ENCODE results near the gene NAA16. TPM values are rescaled to one million over a fixed set of nuclear protein-coding genes. Genes with fewer than 3 reads are reported as not detected.

Gene NAA16
- total RNA-seq, 1 donor = 8.3 TPM

- Histone ChIP-seq H3K4me3 (ENCODE audit: insufficient read depth, low read length) (no peak overlapping the region), H3K36me3 (ENCODE audit: insufficient read depth, low read length) (no peaks in the 10 kb centered on the region), H3K9me3 (ENCODE audit: low read depth, low read length) (no peaks in the 10 kb centered on the region), H3K79me2 (ENCODE audit: insufficient read depth, low read length) (no peaks in the 10 kb centered on the region), H3K4me2 (ENCODE audit: insufficient read depth, low read length) (no peak overlapping the region), H3K4me1 (ENCODE audit: insufficient read depth, low read length) (peaks cover 3% of the 10 kb centered on the region), H2AFZ (ENCODE audit: low read length) (no peak overlapping the region), H3K27ac (ENCODE audit: low read depth, low read length) (no peak overlapping the region), H3K27me3 (ENCODE audit: insufficient read depth, low read length) (no peaks in the 10 kb centered on the region), H4K20me1 (ENCODE audit: insufficient read depth, low read length) (no peaks in the 10 kb centered on the region)
- no peak for DNase-seq (ENCODE audit: insufficient read length, low spot score, missing footprints)
- TF ChIP-seq CTCF (IDR thresholded peaks at IDR 0.05; ENCODE audit: extremely low read depth, low read depth, low read length) = no peak
Measured at GRCh38 chr13:41389580-41389979, 78.5 kb downstream of the NAA16 start.

DNA sequence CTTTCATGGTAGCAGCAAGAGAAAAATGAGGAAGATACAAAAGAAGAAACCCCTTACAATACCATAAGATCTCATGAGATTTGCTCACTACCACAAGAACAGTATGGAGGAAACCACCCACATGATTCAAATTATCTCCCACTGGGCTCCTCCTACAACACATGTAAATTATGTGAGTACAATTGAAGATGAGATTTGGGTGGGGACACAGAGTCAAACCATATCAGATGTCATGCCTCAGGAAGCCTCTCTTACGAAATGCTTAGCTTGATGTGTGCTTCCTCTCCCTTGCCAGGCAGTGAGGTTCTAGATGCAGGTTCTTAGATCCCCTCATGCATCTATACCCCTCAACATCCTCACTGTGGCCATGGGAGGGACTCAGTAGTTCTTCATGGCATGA lies 83.1 kb downstream of the NAA16 start:
- Histone ChIP-seq H3K9me3 (ENCODE audit: low read depth, low read length) (no peaks in the 10 kb centered on the region), H3K27me3 (ENCODE audit: insufficient read depth, low read length) (no peaks in the 10 kb centered on the region), H4K20me1 (ENCODE audit: insufficient read depth, low read length) (no peaks in the 10 kb centered on the region), H3K4me2 (ENCODE audit: insufficient read depth, low read length) (no peak overlapping the region), H3K27ac (ENCODE audit: low read depth, low read length) (no peak overlapping the region), H3K79me2 (ENCODE audit: insufficient read depth, low read length) (no peaks in the 10 kb centered on the region), H3K36me3 (ENCODE audit: insufficient read depth, low read length) (no peaks in the 10 kb centered on the region), H2AFZ (ENCODE audit: low read length) (no peak overlapping the region), H3K4me3 (ENCODE audit: insufficient read depth, low read length) (no peak overlapping the region), H3K4me1 (ENCODE audit: insufficient read depth, low read length) (no peaks in the 10 kb centered on the region)
- no peak for TF ChIP-seq CTCF (IDR thresholded peaks at IDR 0.05; ENCODE audit: extremely low read depth, low read depth, low read length)
- DNase-seq (ENCODE audit: insufficient read length, low spot score, missing footprints) = no peak

- H4K20me1 ChIP-seq (ENCODE audit: insufficient read depth, low read length) = no peaks in the 10 kb centered on the region
- no peaks in the 10 kb centered on the region for H3K9me3 ChIP-seq (ENCODE audit: low read depth, low read length)
- peak overlapping the region; percentile 75 for H2AFZ ChIP-seq (ENCODE audit: low read length)
- no peaks in the 10 kb centered on the region for H3K79me2 ChIP-seq (ENCODE audit: insufficient read depth, low read length)
- H3K27ac ChIP-seq (ENCODE audit: low read depth, low read length) = no peak overlapping the region
- no peaks in the 10 kb centered on the region for H3K27me3 ChIP-seq (ENCODE audit: insufficient read depth, low read length)
- no peak overlapping the region for H3K4me2 ChIP-seq (ENCODE audit: insufficient read depth, low read length)
- peak; percentile 66 for DNase-seq (ENCODE audit: insufficient read length, low spot score, missing footprints)
- no peak overlapping the region for H3K4me3 ChIP-seq (ENCODE audit: insufficient read depth, low read length)
- no peak for TF ChIP-seq CTCF (IDR thresholded peaks at IDR 0.05; ENCODE audit: extremely low read depth, low read depth, low read length)
- no peaks in the 10 kb centered on the region for H3K4me1 ChIP-seq (ENCODE audit: insufficient read depth, low read length)
- H3K36me3 ChIP-seq (ENCODE audit: insufficient read depth, low read length) = no peaks in the 10 kb centered on the region
Measured at GRCh38 chr13:41398494-41399170, 87.6 kb downstream of the NAA16 start.

- Histone ChIP-seq H3K9me3 (ENCODE audit: low read depth, low read length) (no peaks in the 10 kb centered on the region), H3K27ac (ENCODE audit: low read depth, low read length) (no peak overlapping the region), H3K36me3 (ENCODE audit: insufficient read depth, low read length) (no peaks in the 10 kb centered on the region), H3K79me2 (ENCODE audit: insufficient read depth, low read length) (no peaks in the 10 kb centered on the region), H4K20me1 (ENCODE audit: insufficient read depth, low read length) (no peaks in the 10 kb centered on the region), H3K4me2 (ENCODE audit: insufficient read depth, low read length) (no peak overlapping the region), H3K27me3 (ENCODE audit: insufficient read depth, low read length) (no peaks in the 10 kb centered on the region), H3K4me1 (ENCODE audit: insufficient read depth, low read length) (no peaks in the 10 kb centered on the region), H3K4me3 (ENCODE audit: insufficient read depth, low read length) (no peak overlapping the region), H2AFZ (ENCODE audit: low read length) (no peak overlapping the region)
- DNase-seq (ENCODE audit: insufficient read length, low spot score, missing footprints) = no peak
- TF ChIP-seq CTCF (IDR thresholded peaks at IDR 0.05; ENCODE audit: extremely low read depth, low read depth, low read length) = no peak
Measured at GRCh38 chr13:41401366-41401765, 90.3 kb downstream of the NAA16 start.
